ENCODE results near the gene NLRP3. TPM values are rescaled to one million over a fixed set of nuclear protein-coding genes. Genes with fewer than 3 reads are reported as not detected.
"Not testable (repeated sequence)": the region's sequence is repeated elsewhere in the genome, so short reads cannot be mapped to it uniquely, and the experiment has no call there.

The NLRP3 gene
- total and polyA plus RNA-seq, 2 donors: 2.4 to 2.8 TPM

DNA sequence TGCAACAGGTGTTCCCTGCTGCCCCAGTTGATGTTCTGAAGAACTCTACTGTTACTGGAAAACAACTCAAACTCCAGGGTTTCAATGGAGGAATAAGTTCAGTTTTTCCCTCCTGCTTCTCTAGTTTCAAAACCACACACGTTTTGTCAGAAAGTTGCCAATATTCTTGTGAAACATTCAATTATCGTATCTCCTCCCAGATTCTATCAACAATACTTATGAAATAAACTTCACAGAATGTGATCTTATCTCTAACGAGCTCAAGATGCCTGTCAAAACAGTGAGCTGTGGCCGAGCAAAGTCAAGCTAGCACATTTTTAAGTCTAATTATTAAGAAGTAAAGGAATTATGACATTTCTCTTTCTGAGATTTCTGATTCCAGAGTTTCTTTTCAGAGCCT, 37.3 kb downstream of the NLRP3 start:
- no peak overlapping the region for H3K4me3 ChIP-seq (ENCODE audit: low read depth, low read length)
- no peak for DNase-seq (ENCODE audit: extremely low spot score)
- no peak overlapping the region for H3K27ac ChIP-seq (ENCODE audit: low read depth)
- H3K36me3 ChIP-seq (ENCODE audit: insufficient read depth): no peaks in the 10 kb centered on the region
- no peaks in the 10 kb centered on the region for H3K4me1 ChIP-seq (ENCODE audit: insufficient read depth)
- WGBS: 17% methylated on average over 4 of the region's 4 CpGs

DNA sequence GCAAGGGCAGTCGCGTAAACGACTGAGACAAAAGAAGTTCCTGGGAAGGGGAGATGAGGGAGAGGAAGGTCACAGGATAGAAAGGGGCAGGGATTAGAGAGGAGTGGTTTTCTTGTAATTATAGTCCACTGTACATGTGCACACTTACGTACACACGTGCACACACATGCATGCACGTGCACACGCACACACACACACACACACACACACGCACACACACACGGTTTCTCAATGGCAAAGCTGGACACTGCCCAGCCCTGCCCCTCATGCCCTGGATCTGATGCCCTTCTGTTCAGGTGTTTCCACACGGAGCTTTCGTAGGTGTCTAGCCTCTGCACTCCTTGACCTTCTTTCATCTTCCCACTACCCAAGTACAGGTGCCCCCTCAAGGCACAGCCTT, 38.0 kb downstream of the NLRP3 start:
- H3K4me1 ChIP-seq (ENCODE audit: insufficient read depth): no peaks in the 10 kb centered on the region
- H3K4me3 ChIP-seq (ENCODE audit: low read depth, low read length): no peak overlapping the region
- H3K27ac ChIP-seq (ENCODE audit: low read depth): no peak overlapping the region
- no peak for DNase-seq (ENCODE audit: extremely low spot score)
- WGBS: 81% methylated on average over 11 of the region's 11 CpGs
- H3K36me3 ChIP-seq (ENCODE audit: insufficient read depth): no peaks in the 10 kb centered on the region

DNA sequence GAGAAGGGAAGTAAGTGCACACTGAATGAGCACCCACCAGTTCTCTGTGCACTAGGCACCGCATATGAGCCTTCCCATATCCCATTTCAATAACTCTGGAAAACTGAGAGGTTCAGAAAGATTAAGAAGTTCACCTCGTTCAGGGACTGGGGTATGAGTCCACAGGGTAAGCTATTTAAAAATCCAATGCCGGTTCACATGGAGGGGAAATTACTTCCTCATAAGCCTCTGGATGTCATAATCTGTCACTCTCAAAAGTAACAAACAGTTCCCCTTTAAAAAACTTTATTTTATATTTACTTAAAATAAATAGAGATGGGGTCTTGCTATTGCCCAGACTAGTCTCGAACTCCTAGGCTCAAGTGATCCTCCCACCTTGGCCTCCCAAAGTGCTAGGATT, 40.0 kb downstream of the NLRP3 start:
- WGBS: 68% methylated on average over 4 of the region's 4 CpGs
- Histone ChIP-seq H3K36me3 (ENCODE audit: insufficient read depth) (no peaks in the 10 kb centered on the region), H3K4me3 (ENCODE audit: low read depth, low read length) (no peak overlapping the region), H3K4me1 (ENCODE audit: insufficient read depth) (no peaks in the 10 kb centered on the region), H3K27ac (ENCODE audit: low read depth) (no peak overlapping the region)
- no peak for DNase-seq (ENCODE audit: extremely low spot score)

DNA sequence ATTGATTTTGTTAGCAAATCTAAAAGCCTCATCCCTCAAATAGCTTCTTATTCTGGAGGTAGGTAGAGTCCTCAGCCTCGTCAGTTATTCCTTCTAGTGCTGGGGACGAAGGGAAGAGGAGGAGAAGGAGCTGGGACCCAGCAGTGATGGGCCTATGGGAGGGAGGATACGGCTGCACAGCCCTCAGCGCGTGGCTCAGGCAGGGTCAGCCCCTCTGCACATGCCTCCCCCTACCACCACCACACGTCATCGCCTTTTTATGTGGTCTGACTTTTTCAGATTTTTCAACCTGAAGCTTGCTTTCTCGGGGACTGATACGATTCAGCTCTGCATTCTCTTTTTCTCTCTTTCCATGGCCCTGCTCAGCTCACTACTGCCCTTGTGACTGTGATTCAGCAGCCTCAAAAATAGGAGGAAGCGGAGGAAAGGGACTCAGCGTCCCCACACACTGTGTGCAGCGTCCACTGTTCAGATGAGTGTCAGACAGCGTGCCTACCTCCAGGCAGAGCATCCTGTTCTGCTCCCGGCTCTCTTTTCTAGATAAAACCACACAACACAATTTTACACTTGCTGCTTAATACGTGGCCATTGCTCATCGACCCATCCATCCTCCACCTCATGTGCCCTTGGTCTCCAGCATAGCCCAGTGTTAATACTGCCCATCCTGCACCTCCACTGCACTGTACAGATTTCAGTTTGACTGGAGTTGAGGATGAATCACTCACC, 41.1 kb downstream of the NLRP3 start:
- DNase-seq (ENCODE audit: extremely low spot score): no peak
- no peak overlapping the region for H3K4me3 ChIP-seq (ENCODE audit: low read depth, low read length)
- no peak overlapping the region for H3K27ac ChIP-seq (ENCODE audit: low read depth)
- WGBS: 50% methylated on average over 16 of the region's 16 CpGs
- H3K4me1 ChIP-seq (ENCODE audit: insufficient read depth): no peaks in the 10 kb centered on the region
- no peaks in the 10 kb centered on the region for H3K36me3 ChIP-seq (ENCODE audit: insufficient read depth)

DNA sequence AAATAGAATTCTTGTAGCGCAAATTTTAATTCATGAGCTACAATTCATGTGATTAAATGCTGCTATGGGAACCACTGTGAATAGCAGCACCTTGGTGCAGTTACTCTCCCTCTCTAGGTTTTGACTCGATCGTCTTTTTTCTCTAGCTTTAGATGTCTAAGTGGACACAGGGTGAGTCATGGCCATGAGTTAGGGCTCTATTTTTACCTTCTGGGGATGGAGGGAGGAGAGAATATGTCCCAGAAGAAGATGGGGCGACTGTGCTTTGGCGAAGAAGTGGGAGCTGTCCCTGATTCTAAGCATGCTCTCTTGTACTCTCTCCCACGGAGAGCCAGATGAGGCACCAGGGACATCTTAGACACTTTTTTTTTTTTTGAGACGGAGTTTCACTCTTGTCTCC, 43.5 kb downstream of the NLRP3 start:
- WGBS: 70% methylated on average over 7 of the region's 7 CpGs
- Histone ChIP-seq H3K4me1 (ENCODE audit: insufficient read depth) (no peaks in the 10 kb centered on the region), H3K4me3 (ENCODE audit: low read depth, low read length) (no peak overlapping the region), H3K36me3 (ENCODE audit: insufficient read depth) (no peaks in the 10 kb centered on the region), H3K27ac (ENCODE audit: low read depth) (no peak overlapping the region)
- DNase-seq (ENCODE audit: extremely low spot score): no peak

DNA sequence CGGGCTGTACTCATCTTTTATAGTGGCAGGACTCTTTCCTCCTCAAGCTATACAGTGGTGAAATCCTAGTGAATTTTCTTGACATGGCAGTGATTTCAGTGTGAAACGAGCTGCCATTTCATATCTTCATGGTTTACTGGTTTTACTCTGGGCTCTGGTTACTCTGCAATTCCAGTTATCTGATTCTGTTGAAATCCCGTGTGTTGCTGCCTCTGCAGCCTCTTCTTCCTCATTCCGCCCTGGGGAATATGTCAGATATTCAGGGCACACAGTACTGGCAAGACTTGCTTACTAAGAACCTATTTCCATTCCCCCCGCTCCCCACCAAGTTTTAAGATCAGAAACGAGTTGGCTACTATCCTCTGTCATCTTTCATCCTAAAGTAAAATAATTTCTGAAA, 49.8 kb downstream of the NLRP3 start:
- no peak for DNase-seq (ENCODE audit: extremely low spot score)
- 65% methylated on average over 6 of the region's 6 CpGs for WGBS

DNA sequence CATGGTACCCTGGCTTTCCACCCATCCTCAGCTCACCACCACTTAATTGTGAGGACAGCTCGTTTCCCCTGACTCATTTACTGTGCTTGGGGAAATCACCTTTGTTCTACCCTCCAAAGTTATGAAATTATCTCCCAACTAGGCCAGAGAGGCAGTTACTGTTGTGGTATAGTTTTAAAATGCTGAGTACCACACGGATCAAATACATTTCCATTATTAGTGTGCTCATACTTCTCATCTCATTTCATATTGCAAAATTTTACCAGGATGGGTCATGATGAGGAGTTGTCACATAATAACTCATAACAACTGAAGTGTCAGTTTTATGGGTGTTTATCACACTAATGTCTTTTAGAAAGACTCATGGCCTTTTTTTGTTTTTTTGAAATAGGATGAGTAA, 51.2 kb downstream of the NLRP3 start:
- Histone ChIP-seq H3K4me3 (ENCODE audit: low read depth, low read length) (no peak overlapping the region), H3K4me1 (ENCODE audit: insufficient read depth) (no peaks in the 10 kb centered on the region), H3K36me3 (ENCODE audit: insufficient read depth) (no peaks in the 10 kb centered on the region), H3K27ac (ENCODE audit: low read depth) (no peak overlapping the region)
- WGBS: 59% methylated on average over 2 of the region's 2 CpGs
- DNase-seq (ENCODE audit: extremely low spot score): no peak

More for the DNA sequence above, 49.8 kb downstream of the NLRP3 start:
- no peaks in the 10 kb centered on the region for H3K4me1 ChIP-seq (ENCODE audit: insufficient read depth)
- no peak overlapping the region for H3K27ac ChIP-seq (ENCODE audit: low read depth)
- H3K36me3 ChIP-seq (ENCODE audit: insufficient read depth): no peaks in the 10 kb centered on the region
- H3K4me3 ChIP-seq (ENCODE audit: low read depth, low read length): no peak overlapping the region

DNA sequence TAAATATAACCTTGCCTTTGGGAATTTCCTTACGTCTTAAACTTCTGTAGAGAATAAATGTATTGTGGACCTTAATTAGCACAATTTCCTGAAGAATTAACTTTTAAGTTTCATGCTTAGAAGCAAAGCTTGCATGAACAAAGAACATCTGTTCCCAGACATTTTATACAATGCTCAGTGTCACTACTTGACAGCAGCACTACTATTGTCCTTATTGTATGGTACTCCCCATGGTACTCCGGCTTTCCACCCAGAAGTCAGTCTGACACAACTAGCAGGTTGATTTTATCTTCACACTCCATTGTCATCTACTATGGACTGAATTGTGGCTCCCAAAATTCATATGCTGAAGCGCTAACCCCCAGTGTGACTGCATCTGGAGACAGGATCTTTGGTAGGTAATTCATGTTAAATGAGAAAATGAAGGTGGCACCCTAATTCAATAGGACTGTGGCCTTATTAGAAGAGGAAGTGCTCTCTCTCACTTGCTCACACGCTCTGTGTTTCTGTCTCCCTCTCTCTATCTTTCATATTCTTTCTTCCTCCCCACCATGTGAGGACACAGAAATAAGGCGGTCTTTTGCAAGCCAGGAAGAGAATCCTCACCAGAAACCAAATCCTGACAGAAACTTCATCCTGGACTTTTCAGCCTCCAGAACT, 52.6 kb downstream of the NLRP3 start:
- H3K4me3 ChIP-seq (ENCODE audit: low read depth, low read length): no peak overlapping the region
- WGBS: 82% methylated on average over 5 of the region's 5 CpGs
- DNase-seq (ENCODE audit: extremely low spot score): no peak
- no peaks in the 10 kb centered on the region for H3K36me3 ChIP-seq (ENCODE audit: insufficient read depth)
- H3K4me1 ChIP-seq (ENCODE audit: insufficient read depth): no peaks in the 10 kb centered on the region
- no peak overlapping the region for H3K27ac ChIP-seq (ENCODE audit: low read depth)

DNA sequence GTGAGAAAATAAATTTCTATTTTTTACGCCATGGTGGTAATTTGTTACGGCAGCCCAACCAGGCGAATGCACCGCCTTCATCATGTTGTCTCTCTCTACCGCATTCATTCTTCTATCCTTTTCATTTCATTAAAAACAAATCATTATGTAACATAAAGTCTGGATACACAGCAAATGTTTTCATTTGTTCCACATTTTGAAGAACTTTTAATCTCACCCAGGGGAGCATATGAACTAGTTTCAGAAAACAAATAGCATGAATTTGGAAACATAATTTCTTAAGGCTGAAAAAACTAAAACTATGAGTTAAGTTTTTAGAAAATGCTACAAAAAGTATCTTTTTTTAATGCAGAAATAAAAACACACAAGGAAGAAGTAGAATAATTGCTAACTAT, 53.2 kb downstream of the NLRP3 start:
- Histone ChIP-seq H3K36me3 (ENCODE audit: insufficient read depth) (no peaks in the 10 kb centered on the region), H3K4me1 (ENCODE audit: insufficient read depth) (no peaks in the 10 kb centered on the region), H3K27ac (ENCODE audit: low read depth) (no peak overlapping the region), H3K4me3 (ENCODE audit: low read depth, low read length) (no peak overlapping the region)
- DNase-seq (ENCODE audit: extremely low spot score): no peak
- WGBS: 94% methylated on average over 5 of the region's 5 CpGs

DNA sequence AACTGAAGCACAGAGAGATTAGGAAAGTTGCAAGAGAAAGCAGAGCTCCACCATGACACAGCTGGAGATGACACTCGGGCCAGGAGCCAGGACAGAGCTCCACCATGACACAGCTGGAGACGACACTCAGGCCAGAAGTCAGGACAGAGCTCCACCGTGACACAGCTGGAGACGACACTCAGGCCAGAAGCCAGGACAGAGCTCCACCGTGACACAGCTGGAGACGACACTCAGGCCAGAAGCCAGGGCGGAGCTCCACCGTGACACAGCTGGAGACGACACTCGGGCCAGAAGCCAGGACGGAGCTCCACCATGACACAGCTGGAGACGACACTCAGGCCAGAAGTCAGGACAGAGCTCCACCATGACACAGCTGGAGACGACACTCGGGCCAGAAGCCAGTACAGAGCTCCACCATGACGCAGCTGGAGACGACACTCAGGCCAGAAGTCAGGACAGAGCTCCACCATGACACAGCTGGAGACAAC, 55.0 kb downstream of the NLRP3 start:
- not testable (repeated sequence) for H3K36me3 ChIP-seq (ENCODE audit: insufficient read depth); H3K27ac ChIP-seq (ENCODE audit: low read depth); DNase-seq (ENCODE audit: extremely low spot score); H3K4me3 ChIP-seq (ENCODE audit: low read depth, low read length); H3K4me1 ChIP-seq (ENCODE audit: insufficient read depth)
- WGBS: 68% methylated on average over 16 of the region's 16 CpGs

DNA sequence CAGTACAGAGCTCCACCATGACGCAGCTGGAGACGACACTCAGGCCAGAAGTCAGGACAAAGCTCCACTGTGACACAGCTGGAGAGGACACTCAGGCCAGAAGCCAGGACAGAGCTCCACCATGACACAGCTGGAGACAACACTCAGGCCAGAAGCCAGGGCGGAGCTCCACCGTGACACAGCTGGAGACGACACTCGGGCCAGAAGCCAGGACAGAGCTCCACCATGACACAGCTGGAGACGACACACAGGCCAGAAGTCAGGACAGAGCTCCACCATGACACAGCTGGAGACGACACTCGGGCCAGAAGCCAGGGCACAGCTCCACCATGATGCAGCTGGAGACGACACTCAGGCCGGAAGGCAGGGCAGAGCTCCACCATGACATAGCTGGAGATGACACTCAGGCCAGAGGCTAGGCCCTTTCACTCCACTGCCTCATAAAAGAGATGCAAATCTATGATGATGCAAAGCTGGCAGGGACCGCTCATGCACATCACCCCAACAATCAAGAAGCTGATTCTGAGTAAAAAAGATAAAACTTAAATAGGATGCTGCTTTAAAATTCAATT, 55.6 kb downstream of the NLRP3 start:
- 71% methylated on average over 12 of the region's 12 CpGs for WGBS
- H3K4me1 ChIP-seq (ENCODE audit: insufficient read depth): no peaks in the 10 kb centered on the region
- DNase-seq (ENCODE audit: extremely low spot score): no peak

DNA sequence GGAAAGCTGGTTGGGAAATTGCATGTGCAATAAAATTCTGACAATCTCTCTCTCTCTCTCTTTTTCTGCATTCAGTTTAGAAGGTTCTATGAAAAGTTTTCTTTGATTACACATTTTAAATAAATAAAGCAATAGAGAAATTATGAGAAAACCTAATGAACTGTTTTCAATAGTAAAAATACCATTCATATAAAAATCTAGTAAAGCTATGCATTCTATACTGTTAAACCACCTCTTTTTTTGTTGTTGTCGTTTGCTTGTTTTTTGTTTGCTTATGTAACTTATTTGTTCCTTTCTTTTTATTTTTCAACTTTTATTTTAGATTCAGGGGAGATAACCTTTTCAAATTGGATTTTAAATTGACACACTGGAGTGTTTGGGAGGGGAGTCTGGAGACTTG, 56.1 kb downstream of the NLRP3 start:
- WGBS: 90% methylated on average over 1 of the region's 1 CpG

More for the DNA sequence above, 55.6 kb downstream of the NLRP3 start:
- Histone ChIP-seq H3K27ac (ENCODE audit: low read depth) (no peak overlapping the region), H3K4me3 (ENCODE audit: low read depth, low read length) (no peak overlapping the region), H3K36me3 (ENCODE audit: insufficient read depth) (no peaks in the 10 kb centered on the region)

DNA sequence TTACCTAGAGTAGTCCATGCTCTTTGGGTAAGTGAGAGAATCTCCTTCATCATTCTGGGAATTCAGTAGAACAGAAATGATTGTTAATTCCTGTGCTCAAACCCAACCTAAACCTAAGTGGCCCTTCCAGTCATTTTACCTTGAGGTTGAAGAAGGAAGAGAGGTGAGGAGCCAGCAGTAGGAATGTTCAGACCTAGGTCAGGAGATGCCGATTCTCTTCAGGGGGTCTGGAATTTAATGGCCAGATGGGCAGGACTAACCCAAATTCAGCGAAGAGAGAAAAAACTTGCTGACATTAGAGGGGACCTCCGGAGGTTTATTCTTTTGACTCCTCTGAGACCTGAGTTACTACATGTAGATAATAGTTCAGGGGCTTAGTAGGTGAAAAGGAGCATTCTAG, 58.4 kb downstream of the NLRP3 start:
- DNase-seq (ENCODE audit: extremely low spot score): no peak
- Histone ChIP-seq H3K27ac (ENCODE audit: low read depth) (no peak overlapping the region), H3K4me1 (ENCODE audit: insufficient read depth) (no peaks in the 10 kb centered on the region), H3K36me3 (ENCODE audit: insufficient read depth) (no peaks in the 10 kb centered on the region), H3K4me3 (ENCODE audit: low read depth, low read length) (no peak overlapping the region)
- 81% methylated on average over 3 of the region's 3 CpGs for WGBS

More for the DNA sequence above, 56.1 kb downstream of the NLRP3 start:
- no peak overlapping the region for H3K27ac ChIP-seq (ENCODE audit: low read depth)
- no peaks in the 10 kb centered on the region for H3K36me3 ChIP-seq (ENCODE audit: insufficient read depth)
- no peak for DNase-seq (ENCODE audit: extremely low spot score)
- no peaks in the 10 kb centered on the region for H3K4me1 ChIP-seq (ENCODE audit: insufficient read depth)
- no peak overlapping the region for H3K4me3 ChIP-seq (ENCODE audit: low read depth, low read length)

DNA sequence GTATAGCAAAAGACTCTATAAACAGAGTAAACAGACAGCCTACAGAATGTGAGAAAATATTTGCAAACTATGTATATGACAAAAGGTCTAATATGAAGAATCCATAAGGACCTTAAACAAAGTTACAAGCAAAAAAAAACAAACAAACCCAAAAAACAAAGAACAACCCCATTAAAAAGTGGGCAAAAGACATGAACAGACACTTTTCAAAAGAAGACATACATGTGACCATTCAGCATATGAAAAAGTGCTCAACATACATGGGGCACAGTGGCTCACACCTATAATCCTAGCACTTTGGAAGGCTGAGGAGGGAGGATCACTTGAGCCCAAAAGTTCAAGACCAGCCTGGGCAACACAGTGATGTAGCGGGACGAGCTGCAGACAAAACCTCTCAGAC, 59.8 kb downstream of the NLRP3 start:
- Histone ChIP-seq H3K36me3 (ENCODE audit: insufficient read depth) (no peaks in the 10 kb centered on the region), H3K4me1 (ENCODE audit: insufficient read depth) (no peaks in the 10 kb centered on the region), H3K27ac (ENCODE audit: low read depth) (no peak overlapping the region), H3K4me3 (ENCODE audit: low read depth, low read length) (no peak overlapping the region)
- WGBS: 88% methylated on average over 2 of the region's 2 CpGs
- DNase-seq (ENCODE audit: extremely low spot score): no peak

All from urinary bladder (tissue), 4 donors.